ENCODE results near the gene PIANP.

Gene PIANP

DNA sequence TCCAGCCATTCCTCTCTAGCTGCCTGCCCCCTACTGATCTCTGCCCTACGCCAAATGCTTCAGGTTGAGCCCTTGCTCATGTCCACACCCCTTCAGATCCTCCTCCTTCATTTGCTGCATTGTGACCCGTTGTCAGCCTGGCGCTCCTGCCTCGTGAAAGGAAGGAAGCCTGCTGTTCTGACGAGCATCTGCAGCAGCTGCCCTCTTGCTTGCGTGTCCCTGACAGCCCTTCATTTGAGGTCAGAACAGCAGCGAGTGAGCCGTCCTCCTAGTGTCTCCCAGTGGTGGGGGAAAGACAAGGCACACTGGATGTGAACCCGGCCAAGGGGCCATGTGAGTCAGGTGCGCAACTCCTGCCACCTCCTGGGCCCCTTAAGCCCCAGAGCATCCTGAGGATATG is 3.0 kb upstream of the PIANP start:
- DNase-seq, result peak; percentile 28

DNA sequence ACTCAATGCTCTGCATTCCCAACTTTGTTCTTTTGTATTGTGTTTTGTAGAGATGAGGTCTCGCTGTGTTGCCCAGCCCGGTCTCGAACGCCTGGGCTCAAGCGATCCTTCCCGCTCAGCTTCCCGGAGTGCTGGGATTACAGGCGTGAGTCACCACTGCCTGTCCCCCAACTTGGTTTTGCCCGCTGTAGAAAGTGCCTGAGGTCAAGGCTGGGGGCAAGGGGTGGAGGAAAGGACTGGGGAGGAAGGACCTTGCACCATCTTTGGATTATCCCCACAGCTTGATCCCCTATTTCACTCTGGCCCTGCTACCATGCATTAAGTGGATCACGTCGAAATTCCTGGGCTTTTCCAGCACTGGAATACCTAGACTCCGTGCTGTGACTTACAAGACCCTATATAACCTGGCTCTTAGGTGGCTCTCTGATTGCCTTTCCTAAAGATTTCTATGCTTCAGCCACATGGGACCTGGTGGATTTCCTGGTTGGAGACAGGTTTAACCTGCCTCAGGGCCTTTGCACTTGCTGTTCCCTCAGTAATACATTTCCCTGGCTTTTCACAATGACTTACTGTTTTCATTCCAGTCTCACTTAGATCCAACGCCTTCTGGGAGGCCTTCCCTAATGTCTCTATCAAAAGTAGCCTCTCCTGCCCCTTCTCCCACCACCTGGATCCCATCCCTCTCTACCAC is 608 bp upstream of the PIANP start:
- DNase-seq, result no peak

- DNase-seq, result peak; percentile 72
Observed at GRCh38 chr12:6699989-6700645, 498 bp downstream of the PIANP start.

DNA sequence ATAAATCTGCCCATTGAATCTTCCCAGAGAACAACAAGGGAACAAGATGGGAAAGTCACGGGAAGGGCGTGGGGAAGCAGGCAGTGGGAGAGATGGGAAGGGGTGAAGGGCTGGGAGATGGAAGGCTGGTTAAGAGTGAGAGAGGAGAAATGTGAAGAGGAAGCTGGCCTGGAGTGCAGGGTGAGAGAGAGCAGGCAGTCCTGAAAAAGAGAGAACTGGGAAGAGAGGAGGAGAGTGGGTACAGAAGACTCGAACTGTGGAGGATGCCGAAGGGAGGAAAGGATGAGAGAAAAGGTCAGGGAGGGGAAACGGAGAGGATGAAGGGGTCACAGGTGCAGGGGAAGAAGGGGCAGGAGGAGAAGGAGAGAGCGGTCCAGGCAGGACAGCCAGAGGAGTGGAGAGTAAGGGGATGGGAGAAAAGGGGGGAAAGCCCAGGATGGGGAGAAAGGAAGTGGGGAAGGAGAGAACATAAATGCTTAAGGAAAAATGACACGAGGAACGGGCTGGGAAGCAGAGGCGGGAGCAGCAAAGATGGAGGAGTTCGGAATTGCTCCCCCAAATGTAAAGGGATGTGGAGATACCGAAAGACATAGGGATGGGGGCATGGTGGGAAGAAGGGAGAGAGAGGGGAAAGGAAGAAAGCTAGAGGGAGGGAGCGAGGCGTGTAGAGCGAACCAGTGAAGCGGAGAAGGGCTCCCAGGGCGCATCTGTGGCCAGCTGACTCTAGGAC is 1.2 kb downstream of the PIANP start:
- DNase-seq, result no peak

GRCh38 chr12:6698352-6699046 is 2.1 kb downstream of the PIANP start:
- DNase-seq, result no peak

DNA sequence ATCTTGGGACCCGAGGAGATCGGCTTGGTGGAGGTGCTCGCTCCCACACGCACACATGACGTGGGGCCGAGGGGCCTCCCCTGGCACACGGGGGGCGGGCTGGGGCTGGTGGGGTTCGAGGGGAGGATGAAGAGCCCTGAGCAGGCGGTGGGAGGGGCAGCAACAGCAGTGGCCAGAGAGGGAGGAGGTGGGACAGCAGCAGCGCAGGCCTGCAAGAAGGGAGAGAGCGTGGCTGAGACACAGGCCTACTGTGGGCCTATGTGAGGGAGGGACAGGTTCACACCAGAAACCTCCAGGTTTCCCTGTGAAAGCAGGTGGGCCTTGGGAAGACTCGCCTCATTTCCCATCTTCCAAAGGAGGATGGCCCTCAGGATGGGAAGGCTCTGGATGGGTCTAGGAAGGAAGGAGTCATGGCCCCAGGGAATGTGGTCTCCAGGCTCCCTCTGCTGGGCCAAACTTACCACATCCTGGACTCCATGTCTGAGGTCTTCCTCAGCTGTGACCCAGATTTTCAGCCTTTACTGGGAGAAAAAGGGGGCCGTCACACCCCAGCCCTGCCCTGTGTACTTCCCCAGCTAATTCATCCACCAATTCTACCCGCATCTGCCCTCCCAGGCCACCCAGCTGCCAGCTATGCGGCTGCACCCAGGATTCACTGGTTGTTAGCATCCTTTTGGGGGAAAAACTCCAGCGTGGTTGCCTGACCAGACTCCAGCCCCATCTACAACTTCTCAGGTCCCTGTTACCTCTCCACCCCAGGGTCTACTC is 2.8 kb downstream of the PIANP start:
- peak; percentile 56 for DNase-seq

DNA sequence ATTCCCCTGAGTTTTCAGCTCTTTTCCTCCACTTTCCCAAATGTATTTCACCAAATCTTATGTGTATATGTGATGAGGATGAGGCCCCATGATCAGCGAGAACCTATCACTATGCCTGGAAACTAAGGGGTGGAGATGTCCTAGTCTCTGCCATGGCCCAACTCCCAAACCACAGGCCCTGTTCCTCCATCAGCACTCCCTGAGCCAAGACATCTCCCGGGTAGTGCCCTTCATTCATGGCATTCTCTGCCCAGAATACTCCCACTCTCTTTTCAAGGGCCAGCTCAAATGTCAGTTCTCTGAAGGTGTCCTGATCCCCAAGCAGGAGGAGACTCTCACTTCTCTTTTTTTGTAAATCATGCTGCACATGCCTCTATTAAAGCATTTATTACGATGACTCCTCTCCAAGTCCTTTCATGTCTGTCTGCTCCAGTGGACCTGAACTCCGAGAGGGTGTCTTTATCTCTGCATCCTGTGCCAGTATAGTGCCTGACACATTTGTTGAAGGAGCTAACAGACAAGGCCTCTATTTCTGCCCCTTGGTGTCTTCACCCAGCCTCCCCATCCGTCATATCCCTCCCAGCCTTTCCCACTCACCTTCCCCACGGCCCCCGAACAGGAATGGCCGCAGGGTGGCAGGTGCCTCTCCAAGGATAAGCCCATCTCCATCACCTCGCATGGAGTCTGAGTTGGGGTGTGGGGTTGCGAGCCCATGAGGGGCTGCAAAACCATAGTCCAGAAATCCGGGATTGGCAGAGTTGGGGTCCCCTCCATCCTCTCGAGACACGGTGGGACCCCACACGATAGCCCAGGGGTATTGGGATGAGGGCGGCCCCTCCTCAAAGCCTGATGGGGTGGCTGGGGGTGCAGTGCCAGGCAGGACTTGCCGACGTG is 3.7 kb downstream of the PIANP start:
- DNase-seq, result no peak

DNA sequence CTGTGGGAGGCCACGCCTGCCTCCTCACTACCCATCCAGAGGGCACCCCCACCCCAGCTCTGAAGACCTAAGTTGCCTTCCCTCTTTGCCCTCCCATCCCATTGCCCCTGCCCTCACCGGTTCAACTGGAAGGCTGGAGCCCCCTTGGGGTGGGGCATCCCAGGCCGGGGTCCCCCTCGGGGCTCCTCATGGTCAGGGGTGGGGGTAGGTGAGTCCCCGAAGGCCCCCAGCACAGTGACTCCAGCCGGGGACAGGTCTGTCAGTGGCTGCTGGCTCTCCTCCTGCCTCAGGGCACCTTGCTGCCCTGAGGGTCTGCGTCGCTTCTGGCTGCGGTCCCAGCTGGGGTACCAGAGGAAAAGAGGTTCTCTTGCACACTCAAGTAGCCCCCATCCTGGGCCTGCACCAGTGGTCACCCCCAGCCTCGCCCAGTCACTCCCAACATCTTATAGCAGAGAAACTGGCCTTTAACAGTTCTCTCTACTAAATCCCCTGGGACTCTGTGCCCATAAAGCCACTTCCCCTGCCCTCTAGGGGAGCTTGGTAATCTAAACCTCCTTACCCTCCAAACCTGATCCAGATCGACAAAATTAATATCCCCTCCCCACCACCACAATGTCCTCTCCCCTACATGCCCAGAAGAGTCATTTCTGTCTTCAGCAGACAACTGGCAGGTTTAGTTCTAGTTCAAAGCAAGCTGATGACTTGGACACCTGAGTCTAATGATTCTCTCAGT is 5.1 kb downstream of the PIANP start:
- no peak for DNase-seq

GRCh38 chr12:6694701-6695100 is 5.9 kb downstream of the PIANP start:
- DNase-seq, result no peak

DNA sequence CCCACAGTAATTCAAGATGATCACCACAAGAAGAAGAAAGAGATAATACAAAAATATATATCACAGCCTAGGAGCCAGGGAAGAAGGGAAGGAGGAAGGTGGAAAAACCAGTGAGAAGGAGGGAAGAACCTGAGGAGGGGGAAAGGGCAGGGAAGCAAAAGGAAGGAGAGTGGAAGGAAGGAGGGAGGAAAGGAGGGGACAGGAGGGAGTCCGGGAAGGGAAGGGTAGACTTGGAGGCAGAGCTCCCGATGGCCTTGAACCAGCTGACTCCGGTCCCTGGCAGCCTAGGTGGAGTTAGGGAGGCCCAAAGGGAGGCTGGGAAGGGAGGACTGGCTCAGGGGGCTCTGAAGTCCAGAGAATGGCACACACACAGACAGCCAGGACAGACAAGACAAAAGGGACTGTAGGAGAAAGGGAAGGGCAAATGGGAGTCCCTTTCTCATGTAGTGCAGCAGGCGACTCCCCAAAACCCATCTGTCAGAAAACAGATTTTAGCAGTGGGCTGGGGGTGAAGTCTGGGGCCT is 6.7 kb downstream of the PIANP start:
- no peak for DNase-seq

- DNase-seq, result no peak
Observed at GRCh38 chr12:6692888-6693287, 7.7 kb downstream of the PIANP start.

DNA sequence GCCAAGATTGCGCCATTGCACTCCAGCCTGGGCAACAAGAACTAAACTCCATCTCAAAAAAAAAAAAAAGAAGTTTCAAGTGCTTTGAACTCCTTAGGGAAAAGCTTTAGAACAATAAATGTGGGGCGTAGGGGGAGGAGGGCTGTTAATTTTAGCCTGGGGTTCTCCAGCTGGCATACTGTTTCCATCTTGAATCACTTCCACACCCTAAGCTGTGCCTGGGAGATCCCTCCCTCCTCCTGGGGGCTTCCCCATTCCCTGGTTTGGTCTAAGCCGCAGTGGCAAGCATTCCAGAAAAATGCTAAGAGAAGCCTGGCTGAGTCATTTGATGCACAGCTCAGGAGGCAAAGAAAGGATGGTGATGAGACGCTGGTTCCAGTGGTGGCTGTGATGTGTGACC is 9.1 kb downstream of the PIANP start:
- no peak for DNase-seq

DNA sequence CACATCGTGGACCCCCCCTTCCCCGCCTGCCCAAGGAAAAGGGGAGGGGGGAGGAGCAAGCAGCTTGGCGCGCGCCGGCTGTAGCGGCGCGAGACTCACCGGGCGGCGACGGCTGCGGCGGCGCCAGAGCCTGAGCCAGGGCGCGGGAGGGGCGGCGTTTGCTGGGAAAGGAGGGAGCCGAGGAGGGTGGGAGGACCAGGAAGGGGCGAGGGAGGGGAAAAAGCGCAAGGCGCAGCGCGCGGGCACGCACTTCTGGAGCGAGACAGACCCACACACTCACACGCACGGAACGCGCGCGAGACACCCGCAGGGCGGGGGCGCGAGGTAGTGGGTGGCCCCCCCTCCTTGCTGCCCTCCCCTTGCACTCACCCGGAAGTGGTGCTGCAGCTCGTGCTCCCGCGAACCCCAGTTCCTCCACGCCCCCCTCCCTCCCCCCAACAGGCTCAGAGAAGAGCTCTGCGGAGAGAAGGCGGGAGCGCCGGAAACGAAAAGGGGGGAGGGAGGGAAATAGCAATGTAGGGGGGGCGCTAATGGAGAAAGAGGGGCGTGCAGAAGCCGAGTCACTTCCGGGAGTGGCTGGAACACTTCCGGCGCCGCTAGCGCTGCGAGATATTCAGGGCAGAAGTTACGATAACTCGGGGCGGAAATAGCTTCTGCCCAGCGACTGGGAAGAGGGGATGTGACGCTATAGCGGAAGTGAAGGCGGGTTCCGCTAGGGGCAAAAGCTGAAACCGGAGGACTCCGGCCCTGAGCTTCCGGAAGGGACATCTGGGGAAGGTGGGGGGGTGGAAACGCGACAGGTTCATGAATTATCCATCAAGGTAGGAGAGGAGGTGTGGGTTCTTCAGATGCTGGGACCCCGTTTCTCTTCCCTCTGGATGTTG is 11.4 kb downstream of the PIANP start, which contains the start of gene ZNF384:
Gene ZNF384 (minus strand): TSS at position 377 of the 884 bp plus-strand sequence. CDS start 9,855 bp downstream, outside the sequence.
- peak; percentile 96 for DNase-seq

- DNase-seq, result no peak
Observed at GRCh38 chr12:6688543-6688998, 12.0 kb downstream of the PIANP start.

- DNase-seq, result no peak
Observed at GRCh38 chr12:6685814-6686213, 14.8 kb downstream of the PIANP start.

GRCh38 chr12:6684609-6685008 is 16.0 kb downstream of the PIANP start:
- peak; percentile 25 for DNase-seq

DNA sequence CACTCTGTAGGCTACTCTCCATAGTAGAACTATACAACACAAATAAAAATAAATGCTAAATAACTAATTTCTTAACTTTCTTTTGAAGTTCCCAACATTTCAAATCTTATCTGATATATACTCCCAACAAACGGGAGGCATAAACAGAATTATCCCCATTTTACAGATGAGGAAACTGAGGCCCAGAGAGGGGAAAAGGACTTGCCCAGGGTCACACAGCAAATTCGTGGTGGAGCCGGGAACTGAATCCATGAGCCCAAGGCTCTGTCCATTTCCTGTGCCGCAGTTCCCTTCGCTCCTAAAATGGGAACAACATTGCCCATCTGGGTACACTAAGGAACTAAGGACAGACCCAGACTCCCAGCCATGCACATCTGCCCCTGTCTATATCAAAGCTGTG is 23.7 kb downstream of the PIANP start:
- no peak for DNase-seq

DNA sequence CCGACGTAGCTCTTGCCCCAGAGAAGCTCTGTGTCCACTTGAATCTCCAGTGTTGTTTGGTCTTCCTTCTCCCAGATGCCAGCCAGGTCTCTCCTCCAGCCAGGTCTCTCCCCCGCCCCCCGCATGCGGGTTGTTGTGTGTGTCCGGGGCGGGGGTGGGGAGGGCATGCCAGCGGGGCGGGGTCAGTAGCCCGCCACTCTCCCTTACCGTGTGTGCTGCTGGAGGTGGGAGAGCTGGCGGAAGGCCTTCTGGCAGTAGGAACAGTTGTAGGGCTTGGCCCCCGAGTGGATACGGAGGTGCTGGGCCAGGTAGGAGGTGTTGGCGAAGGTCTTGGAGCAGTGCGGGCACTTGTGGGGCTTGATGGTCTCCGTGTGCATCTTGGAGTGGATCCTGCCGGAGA is 28.5 kb downstream of the PIANP start:
- DNase-seq, result no peak

DNA sequence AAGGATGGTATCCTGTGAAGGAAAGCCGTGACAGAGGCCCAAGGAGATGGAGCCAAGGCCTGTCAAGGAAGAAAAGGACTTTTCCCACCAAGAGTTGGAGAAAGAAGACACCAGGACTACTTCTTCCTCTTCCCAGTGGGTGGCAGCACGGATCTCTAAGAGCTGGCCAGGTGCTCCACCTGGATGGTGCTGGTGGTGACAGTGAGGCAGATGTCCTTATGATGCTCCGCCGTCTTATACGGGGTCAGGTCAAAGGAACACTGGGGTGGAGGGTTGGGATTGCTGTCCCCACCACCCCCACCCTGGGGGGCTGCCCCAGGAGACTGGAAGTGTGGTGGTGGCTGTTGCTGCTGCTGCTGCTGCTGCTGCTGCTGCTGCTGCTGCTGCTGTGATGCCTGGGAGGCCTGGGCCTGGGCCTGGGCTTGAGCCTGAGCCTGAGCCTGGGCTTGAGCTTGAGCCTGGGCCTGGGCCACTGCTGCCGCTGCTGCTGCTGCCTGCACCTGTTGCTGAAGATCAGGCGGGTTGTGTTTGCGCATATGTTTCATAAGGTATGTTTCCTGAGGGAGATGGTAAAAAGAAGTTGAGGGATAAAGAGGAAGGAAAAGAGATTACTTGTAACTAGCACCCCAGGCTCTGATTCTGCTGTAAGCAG is 32.9 kb downstream of the PIANP start:
- DNase-seq, result no peak

All from retina (tissue), 1 donor.